DLD1 (cell line): Measurements from ENCODE around the gene GALNT2.

Experiments used
- in situ Hi-C: cut with HindIII; loops from 2 replicates; pipeline ENCODE4 v1.10.0; 2017; ENCODE audit warnings: low sequenced_read_pairs

GALNT2 gene

GRCh38 chr1:230326971-230327891 lies 260.2 kb downstream of the GALNT2 start:
- in situ Hi-C loops = no loop called here

DNA sequence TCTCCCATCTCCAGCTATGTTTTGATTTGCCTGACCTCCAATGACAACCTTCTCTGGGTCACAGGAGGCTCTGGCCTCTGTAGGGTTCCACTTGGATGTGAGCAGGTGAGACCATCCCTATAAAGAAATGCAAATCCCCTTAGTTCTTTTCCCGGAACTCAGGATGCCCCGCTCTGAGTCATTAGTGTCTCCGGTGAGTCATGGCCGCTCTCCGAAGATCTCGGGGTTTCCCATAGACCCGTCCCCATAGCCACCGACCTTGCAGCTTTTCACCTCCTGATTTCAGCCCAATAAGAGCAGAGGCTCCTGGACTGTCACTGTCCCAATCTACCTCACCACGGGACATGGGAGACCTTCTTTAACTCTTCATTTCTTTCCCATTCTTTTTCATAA lies 260.9 kb downstream of the GALNT2 start:
- in situ Hi-C loops = no loop called here

DNA sequence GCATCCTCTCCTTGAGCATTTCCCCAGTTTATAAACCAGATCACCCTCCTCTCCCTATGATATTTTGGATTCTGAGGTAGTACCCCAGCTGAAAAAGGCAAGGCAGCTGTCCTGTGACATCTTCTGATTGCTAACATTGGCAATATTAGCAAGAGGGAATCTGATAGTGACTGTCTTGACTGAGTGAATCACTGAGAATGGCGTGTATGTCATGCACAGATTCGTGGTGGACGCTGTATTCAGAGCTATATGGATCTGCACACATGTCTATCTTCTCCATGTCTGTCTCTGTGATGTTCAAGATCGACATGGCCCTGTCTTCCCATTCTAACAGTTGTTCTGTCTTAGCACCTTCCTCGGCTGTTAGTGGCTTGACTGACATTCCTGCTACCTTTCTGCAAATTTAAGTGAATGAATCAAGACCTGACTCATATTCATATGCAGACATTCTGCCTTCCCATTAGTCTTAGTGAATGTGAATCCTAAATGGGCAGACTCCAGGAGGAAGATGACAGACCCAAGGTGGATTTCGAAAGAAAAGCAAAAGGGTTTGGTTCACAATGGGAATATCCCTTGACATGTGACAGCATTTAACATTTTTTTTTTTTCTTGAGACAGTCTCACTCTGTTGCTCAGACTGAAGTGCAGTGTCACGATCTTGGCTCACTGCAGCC lies 261.4 kb downstream of the GALNT2 start:
- in situ Hi-C loops = no loop called here

DNA sequence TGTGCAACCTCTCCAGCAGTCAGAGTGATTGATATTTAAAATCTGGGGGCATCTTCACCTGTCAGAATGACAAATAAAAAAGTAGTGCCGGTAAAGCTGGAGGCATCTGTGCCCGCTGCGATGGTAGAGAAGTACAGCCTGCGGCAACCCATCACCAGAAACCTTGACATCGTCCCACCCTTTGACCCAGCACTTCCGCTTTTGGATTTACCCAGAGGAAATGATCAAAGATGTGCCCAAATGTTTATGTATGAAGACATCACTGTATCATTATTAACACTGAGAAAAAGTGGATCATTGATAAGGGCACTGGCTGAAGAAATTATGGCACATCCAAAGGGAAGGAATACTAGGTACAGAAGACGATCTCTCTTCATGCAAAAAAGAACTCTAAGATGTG lies 263.1 kb downstream of the GALNT2 start:
- in situ Hi-C loops = no loop called here
